SU-DHL-6 (cell line): Measurements from ENCODE around the gene CHD5.

Experiments used
- H2AFZ ChIP-seq: fragments of 200-600 bp; sonication (generic); 2 replicates; pipeline ENCODE4 v1.6.1; 2014; ENCODE audit warnings: low read depth, mild to moderate bottlenecking, moderate library complexity, mixed read lengths, antibody characterized with exemption, low read length; ENCODE audit not compliant: severe bottlenecking
- H3F3A ChIP-seq: fragments of 200-600 bp; shearing (Covaris generic); 2 replicates; pipeline ENCODE4 v1.6.0; 2016; ENCODE audit warnings: antibody characterized with exemption, mild to moderate bottlenecking; ENCODE audit not compliant: insufficient read depth
- H3K27ac ChIP-seq: fragments of 200-600 bp; sonication (generic); 2 replicates; pipeline ENCODE4 v1.5.1; 2016; ENCODE audit warnings: low read depth, mild to moderate bottlenecking, low read length, moderate library complexity, mixed read lengths
- H3K27me3 ChIP-seq: fragments of 200-600 bp; sonication (generic), shearing (Covaris generic); 2 replicates; pipeline ENCODE4 v1.6.0; 2014; ENCODE audit warnings: mild to moderate bottlenecking, low read length
- H3K36me3 ChIP-seq: fragments of 200-600 bp; sonication (generic); 2 replicates; pipeline ENCODE4 v1.6.1; 2014; ENCODE audit warnings: mild to moderate bottlenecking, low read length, mixed read lengths
- H3K4me2 ChIP-seq: fragments of 300-600, 200-600 bp; shearing (Covaris generic), sonication (generic); 2 replicates; pipeline ENCODE4 v1.6.0; 2014; ENCODE audit warnings: low read length, low read depth, mild to moderate bottlenecking; ENCODE audit not compliant: poor library complexity, severe bottlenecking
- H3K4me3 ChIP-seq: fragments of 200-600 bp; sonication (generic); 2 replicates; pipeline ENCODE4 v1.5.1; 2014; ENCODE audit warnings: antibody characterized with exemption, low read length, mild to moderate bottlenecking, mixed read lengths; ENCODE audit not compliant: insufficient read depth, poor library complexity, severe bottlenecking
- H3K79me2 ChIP-seq: fragments of 200-600 bp; sonication (generic); 2 replicates; pipeline ENCODE4 v1.6.1; 2014; ENCODE audit warnings: mild to moderate bottlenecking, low read length, moderate library complexity; ENCODE audit not compliant: insufficient read depth
- H3K9ac ChIP-seq: fragments of 200-600 bp; sonication (generic); 2 replicates; pipeline ENCODE4 v1.7.0; 2014; ENCODE audit warnings: mild to moderate bottlenecking, low read length
- H3K9me2 ChIP-seq: fragments of 200-600 bp; sonication (generic); replicated peaks from 2 replicates; pipeline ENCODE4 v1.6.1; 2014; ENCODE audit warnings: low read length; ENCODE audit not compliant: insufficient read depth
- H3K9me3 ChIP-seq: fragments of 200-600 bp; sonication (generic); 2 replicates; pipeline ENCODE4 v1.6.1; 2014; ENCODE audit warnings: low read length, mixed read lengths; ENCODE audit not compliant: insufficient read depth
- H4K20me1 ChIP-seq: fragments of 200-600 bp; sonication (generic); 2 replicates; pipeline ENCODE4 v1.6.1; 2014; ENCODE audit warnings: low read depth, mild to moderate bottlenecking, antibody characterized with exemption, low read length, moderate library complexity, mixed read lengths
- EZH2phosphoT487 ChIP-seq: fragments of 200-600 bp; sonication (generic), shearing (Covaris generic); conservative IDR thresholded peaks from 2 replicates; pipeline ENCODE4 v1.6.1; 2018; ENCODE audit warnings: mild to moderate bottlenecking, antibody characterized with exemption, low read length, moderate library complexity, mixed read lengths
- TF ChIP-seq, protein P1 (sequence below): fragments of 200-600 bp; sonication (generic); IDR thresholded peaks from one replicate; pipeline ENCODE4 v1.5.1; 2017; ENCODE audit warnings: antibody characterized with exemption, mild to moderate bottlenecking, low read length, moderate library complexity; ENCODE audit not compliant: insufficient read depth, poor library complexity, severe bottlenecking

Gene CHD5

DNA sequence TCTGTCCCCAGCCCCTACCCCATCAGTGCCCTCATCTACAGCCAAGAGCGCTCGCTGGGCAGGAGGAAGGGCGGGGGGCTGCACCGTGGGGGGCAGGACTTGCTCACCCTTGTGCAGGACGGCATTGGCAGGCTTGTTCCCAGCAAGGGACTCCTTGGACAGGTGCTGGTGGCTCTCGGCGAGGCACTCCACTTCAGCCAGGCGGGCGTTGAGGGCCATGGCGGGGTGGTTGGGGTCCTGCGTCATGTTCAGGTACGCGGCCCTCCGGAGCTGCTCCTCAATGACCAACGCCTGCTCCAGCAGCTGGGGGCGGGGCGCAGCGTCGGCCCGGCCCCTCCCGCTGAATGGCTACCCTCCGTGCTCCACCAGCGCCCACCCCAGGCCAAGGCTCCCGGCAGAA lies 70.4 kb downstream of the CHD5 start:
- no peak overlapping the region for H3K4me2 ChIP-seq
- no peaks in the 10 kb centered on the region for H3K9me3 ChIP-seq
- H3K9me2 ChIP-seq = no peaks in the 10 kb centered on the region
- H3F3A ChIP-seq = no peaks in the 10 kb centered on the region
- no peak overlapping the region for H3K27ac ChIP-seq
- no peaks in the 10 kb centered on the region for H4K20me1 ChIP-seq
- no peaks in the 10 kb centered on the region for H3K79me2 ChIP-seq
- H3K27me3 ChIP-seq = no peaks in the 10 kb centered on the region
- no peaks in the 10 kb centered on the region for H3K36me3 ChIP-seq
- H2AFZ ChIP-seq = no peak overlapping the region
- H3K9ac ChIP-seq = no peak overlapping the region
- no peak for TF ChIP-seq EZH2phosphoT487
- TF ChIP-seq, protein P1, sequence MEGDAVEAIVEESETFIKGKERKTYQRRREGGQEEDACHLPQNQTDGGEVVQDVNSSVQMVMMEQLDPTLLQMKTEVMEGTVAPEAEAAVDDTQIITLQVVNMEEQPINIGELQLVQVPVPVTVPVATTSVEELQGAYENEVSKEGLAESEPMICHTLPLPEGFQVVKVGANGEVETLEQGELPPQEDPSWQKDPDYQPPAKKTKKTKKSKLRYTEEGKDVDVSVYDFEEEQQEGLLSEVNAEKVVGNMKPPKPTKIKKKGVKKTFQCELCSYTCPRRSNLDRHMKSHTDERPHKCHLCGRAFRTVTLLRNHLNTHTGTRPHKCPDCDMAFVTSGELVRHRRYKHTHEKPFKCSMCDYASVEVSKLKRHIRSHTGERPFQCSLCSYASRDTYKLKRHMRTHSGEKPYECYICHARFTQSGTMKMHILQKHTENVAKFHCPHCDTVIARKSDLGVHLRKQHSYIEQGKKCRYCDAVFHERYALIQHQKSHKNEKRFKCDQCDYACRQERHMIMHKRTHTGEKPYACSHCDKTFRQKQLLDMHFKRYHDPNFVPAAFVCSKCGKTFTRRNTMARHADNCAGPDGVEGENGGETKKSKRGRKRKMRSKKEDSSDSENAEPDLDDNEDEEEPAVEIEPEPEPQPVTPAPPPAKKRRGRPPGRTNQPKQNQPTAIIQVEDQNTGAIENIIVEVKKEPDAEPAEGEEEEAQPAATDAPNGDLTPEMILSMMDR = no peak
- H3K4me3 ChIP-seq = no peak overlapping the region

DNA sequence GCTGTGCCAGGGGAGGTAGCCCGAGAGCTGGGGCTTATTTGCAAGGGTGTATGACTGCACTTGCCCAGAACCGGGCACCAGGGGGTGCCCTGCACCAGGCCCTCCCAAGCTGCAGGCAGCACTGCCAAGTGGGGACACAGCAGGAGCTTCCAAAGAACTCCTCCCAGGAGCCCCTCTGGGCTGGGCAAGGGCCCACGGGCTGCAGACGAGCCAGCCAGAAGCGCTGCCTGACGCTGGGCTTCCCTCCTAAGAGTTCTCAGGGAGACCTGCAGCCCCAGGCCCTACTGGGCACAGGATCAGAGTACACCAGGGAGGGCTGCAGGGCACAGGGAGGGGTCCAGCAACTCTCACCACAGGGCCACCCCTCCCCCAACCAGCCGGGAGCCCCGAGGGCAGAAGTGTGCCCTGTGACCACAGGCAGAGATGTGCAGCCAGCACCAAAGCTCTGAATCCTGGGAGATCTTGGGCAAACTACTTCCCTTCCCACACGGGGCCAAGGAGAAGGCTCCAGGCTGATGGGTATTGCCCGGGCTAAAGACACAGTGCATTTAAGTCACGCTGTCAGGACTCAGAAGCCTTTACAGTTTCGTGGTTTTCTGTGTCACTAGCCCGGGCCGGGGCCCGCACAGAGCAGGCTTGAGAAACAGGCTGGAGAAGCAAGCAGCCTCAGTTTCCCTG lies 71.0 kb downstream of the CHD5 start:
- Histone ChIP-seq H3K4me3 (no peak overlapping the region), H4K20me1 (no peaks in the 10 kb centered on the region), H3K9me3 (no peaks in the 10 kb centered on the region), H3K79me2 (no peaks in the 10 kb centered on the region), H3K27ac (no peak overlapping the region), H2AFZ (no peak overlapping the region), H3K4me2 (no peak overlapping the region), H3K36me3 (no peaks in the 10 kb centered on the region), H3K9me2 (no peaks in the 10 kb centered on the region), H3F3A (no peaks in the 10 kb centered on the region), H3K9ac (no peak overlapping the region), H3K27me3 (no peaks in the 10 kb centered on the region)
- TF ChIP-seq, protein P1 = peak; percentile 18
- TF ChIP-seq EZH2phosphoT487 = no peak

DNA sequence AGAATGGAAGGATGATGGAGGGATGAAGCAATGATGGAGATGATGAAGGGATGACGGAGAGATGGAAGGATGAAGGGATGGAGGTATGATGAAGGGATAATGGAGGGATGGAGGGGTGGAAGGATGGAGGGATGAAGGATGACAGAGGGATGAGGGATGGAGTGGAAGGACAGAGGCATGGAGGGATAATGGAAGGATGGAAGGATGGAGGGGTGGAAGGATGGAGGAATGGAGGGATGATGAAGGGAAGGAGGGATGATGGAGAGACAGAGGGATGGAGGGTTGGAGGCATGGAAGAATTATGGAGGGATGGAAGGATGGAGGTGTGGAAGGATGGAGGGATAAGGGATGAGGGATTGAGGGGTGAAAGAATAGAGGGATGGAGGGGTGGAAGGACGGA lies 71.6 kb downstream of the CHD5 start:
- H3K27ac ChIP-seq = no peak overlapping the region
- no peaks in the 10 kb centered on the region for H3K9me2 ChIP-seq
- H3K4me3 ChIP-seq = no peak overlapping the region
- TF ChIP-seq, protein P1 = no peak
- TF ChIP-seq EZH2phosphoT487 = no peak
- no peak overlapping the region for H3K9ac ChIP-seq
- no peaks in the 10 kb centered on the region for H3K9me3 ChIP-seq
- H4K20me1 ChIP-seq = no peaks in the 10 kb centered on the region
- H3K27me3 ChIP-seq = no peaks in the 10 kb centered on the region
- no peak overlapping the region for H2AFZ ChIP-seq
- no peaks in the 10 kb centered on the region for H3K79me2 ChIP-seq
- H3K4me2 ChIP-seq = no peak overlapping the region
- H3F3A ChIP-seq = no peaks in the 10 kb centered on the region
- no peaks in the 10 kb centered on the region for H3K36me3 ChIP-seq
